HG03460 (cell line): ENCODE results near the gene PLXDC1.

Experiments used
- ATAC-seq: cut with Tn5 transposase; IDR thresholded peaks from one replicate; pipeline ENCODE4 v1.9.1; 2021; ENCODE audit not compliant: unreplicated experiment

The PLXDC1 gene

DNA sequence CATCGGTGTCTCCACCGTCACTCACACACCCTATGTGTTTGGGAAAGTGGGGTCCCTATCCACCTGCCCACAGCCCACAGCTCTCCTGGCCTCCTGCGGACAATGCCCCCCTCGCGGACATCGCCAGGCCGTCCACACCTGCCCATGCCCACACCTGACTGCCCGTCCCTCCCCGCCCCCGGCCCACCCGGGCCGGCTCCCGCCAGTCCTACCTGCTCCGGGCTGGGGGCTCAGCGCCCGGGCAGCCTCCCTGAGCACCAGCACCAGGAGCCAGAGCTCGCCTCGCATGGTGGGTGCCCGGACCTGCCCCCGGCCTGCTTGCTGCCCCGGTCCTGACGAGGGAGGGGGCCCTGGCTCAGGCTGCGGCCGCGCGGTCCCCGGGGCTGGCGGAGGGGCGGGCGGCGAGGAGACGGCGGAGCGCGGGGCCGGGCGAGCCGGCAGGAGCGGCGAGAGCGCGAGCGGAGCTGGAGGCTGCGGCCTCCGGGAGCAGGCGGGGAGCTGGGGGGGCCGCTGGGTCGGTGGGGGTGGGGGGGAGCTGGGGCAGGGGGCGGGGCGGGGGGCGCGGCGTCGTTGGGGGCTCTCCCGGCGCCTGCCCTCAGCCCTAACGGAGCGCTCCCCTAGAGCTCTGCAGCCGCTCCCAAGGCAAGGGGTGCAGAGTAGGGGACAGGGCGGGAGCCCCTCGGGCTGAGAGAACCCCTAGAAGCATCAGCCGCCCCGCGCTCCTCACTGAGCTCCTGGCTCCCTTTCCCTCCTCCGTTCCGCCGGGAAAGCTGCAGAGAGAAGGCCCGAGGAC, at the start of gene PLXDC1:
TSS of gene PLXDC1 (minus strand) at position 488 of the 793 bp plus-strand sequence. CDS start at position 288, 200 bp downstream.
- ATAC-seq = no peak

DNA sequence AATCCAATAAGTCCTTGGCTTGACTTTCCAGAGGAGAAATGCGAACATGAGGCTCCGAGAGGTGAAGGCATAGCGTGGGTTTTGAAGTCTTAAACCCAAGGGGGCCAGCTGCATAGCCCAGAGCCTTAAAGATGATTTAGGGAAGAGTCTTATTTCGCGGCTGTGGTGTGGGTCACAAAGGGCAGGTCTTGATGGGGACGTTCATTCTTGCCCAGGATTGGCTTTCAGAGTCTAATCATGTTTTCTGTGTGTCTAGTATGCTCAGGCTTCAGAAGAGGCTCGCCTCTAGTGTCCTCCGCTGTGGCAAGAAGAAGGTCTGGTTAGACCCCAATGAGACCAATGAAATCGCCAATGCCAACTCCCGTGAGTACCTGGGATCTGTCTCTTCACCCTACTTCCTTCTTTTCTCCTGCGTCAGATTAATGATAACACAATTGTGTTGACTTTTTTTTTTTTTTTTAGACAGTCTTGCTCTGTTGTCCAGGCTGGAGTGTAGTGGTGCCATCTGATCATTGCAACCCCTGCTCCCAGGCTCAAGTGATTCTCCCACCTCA, 49.6 kb upstream of the PLXDC1 start:
- ATAC-seq = no peak

DNA sequence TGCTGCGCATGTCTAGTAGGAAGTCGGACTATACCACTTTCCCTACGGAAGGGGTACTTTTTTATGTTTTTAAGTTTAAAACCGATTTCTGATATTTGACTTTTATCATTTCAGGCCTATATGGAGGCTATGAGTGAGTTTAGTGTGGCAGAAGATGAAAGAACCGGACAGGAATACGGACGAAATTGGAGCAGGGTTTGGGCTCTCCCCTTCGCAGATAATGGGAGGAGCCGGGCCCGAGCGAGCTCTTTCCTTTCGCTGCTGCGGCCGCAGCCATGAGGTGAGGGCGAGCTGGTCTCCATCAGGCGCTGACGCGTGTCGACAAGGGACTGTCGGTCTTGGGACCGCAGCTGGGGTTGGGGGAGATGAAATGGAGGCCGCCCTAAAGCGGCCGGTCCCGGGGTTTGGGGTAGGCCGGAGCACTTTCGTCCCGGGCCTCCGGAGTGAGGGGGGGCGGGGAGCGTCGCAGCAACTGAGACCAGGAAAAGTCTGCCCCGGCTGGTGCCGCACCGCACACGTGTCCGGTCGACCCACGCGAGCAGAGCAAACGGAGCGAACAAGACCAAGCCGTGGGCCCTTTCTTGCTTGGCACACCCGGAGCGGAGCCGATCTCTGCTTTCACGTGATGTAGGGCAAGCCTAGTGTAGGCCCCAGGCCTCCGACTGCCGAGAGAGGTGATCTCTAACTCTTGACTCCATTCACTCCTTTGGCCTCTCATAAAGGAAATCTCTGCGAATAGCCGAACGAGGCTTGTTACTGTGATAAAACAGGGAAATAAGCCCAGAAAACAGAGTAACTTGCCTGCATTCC, 48.8 kb upstream of the PLXDC1 start, which contains the start of gene RPL19:
TSS of gene RPL19 (plus strand) at position 214 of the 810 bp plus-strand sequence. CDS start at position 276, 62 bp downstream.
- ATAC-seq = peak; percentile 56

DNA sequence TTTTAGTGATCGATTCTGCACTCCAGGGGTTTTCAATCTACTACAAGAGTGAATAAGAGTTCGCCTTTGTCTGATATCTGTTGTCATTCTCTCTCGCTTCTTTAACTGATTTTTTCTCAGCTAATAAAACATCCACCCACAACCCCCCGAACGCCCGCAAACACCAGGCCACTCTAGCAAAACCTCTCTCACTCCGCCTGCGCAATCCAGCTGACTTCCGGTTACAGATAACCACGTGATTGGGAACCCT, 48.3 kb upstream of the PLXDC1 start:
- peak; percentile 46 for ATAC-seq

DNA sequence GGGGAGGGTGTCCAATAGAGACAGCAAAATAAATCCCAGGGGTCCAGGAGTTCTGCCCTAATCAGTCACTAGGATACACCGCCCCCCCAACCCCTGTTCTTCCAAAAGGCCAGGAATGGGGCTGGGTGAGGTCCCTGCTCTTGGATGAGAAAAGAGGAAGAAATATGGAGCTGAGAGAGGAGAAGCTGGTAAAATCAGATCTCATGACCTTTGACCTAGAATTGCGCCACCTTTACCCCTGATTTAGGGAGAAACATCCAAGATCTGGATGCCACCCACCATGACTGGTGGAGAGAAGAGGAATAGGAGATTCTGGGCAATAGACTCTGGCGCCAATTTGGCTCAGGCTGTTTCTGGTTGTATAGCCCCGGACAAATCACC, 46.7 kb upstream of the PLXDC1 start:
- ATAC-seq = no peak

DNA sequence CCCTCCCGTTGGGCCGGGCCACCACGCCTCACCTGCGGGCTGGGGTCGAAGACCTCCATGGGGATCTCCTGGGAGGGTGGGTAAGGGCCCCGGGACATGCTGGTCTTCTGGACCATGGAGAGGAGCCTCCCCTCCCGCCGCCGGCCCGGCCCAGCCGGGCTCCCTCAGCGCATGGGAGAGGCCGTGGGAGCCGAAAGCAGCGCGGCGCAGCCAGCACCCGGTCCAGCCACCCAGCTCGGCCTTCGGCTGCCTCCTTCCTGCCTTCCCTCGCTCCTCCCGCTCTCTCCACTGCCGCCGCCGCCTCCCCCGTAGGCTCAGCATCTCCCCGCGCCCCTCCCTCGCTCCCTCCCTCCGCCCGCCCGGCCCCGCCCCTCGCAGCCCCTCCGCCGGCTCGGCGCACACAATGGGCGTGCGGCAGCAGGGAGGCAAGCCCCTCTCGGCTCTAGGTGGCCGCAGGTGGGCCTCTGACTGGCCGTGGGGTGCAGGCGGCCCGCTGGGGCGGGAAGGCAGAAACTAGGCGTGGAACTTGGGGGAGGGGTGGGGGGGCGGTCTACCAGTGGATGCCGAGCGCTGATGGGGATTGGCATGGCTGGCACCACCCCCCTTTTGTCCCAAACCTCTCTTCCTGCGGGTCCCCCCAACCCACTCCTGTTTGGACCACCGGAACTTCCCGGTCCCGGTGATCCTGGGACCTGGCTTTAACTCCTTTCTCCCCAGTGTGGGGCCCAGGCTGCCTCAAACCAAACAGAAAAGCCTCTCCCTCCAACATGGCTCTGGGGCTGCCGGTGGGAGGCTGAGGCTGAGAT, 46.1 kb upstream of the PLXDC1 start, which contains the start of gene CACNB1:
TSS of gene CACNB1 (minus strand) at position 290 of the 806 bp plus-strand sequence. CDS start at position 116, 174 bp downstream.
- ATAC-seq = no peak

DNA sequence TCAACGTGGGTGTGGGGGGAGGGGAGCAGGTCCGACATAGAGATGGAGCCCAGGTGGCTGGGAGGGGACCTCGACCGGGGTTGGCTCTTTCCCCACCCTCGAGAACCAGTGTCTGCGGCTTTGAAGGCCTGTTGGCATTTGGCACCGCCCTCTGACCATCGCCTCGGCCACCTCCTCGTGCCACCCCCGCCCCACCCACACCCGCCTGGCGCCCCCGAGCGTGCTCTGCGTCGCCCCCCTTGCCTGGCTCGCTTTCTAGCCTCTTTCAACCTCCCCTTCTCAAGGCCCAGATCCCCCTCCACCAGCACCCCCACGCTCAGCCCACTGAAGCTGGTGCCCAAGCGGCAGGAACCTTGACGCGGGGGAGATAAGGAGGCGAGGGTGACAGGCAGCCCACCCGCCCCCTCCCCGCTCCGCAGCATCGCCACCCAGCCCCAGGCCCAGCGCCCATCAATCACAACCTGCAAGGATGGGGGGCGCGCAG, 45.4 kb upstream of the PLXDC1 start:
- ATAC-seq = no peak

DNA sequence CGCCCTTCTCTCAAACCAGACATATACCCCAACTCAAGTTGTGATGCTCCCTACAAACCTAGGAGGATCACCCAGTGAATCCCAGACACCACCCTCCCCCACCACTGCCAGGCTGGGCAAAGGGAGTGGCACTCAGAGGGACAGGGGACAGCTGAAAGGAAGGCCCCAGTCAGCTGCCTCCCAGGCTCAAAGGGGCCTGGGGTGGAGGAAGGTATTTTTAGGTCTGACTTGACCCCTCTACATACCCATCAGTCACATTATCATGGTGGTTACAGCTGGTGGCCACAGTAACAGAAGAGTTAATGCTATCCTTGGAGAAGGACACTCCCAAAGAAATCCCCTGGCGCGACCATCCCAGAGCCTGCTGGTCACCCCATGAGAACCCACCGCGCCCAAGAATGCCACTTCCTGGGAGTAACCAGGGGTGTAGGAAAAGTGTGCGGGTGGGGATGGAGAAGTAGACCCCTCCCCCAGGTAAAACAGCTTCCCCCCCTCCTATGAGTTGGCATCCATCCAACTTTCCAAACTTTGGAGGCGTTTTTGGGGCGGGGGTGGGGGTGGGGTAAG, 44.9 kb upstream of the PLXDC1 start:
- no peak for ATAC-seq

DNA sequence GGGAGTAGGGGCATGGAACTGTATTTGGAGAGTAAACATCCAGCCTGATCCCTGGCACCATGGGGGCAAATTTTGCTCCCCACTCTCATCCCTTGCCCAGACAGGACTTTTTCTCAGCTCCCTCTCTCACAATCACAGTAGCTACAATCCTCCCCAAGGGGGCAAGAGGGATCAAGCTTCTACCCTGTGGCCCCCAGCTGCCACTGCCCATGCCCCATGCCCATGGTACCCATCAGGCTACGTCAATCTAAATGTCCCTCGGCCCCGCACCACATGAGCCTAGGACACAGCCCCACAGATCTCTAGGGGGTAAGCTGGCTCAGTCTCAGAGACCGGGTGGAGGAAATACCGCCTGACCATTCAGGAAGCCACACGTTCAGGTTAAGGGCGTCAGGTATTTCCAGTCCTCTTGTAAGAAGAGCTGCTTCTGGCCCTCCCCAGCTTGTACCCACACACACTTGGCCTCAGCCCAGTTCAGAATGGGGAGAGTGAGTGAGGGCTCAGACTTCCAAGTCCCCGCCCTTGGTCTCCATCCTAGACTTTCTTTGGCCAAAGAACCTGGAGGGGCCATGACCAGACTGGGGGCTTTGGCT, 44.2 kb upstream of the PLXDC1 start:
- no peak for ATAC-seq

DNA sequence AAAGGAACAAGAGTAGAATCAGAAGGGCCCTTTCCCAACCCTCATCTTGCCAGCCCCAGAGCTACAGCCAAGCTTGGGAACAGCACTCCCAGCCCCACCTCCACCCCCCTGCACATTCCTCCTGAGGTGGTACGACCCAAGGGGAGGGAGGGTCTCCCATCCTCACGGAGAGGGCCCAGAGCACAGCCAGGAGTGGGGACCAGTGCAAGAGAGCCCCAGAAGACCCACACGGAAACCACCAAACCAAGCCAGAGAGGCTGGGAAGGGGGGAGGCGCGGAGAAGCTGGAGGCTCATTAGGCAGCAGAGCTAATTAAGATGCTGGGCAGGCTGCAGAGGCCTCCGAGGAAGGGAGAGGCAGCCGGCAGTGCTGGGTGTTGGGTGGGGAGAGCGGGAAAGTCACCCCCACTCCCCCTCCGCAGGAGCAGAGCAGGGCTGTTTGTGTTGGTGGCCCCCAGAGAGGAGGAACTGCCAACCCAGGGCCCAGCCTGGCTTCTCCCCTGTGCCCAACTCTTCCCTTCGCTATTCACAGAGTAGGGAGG, 43.6 kb upstream of the PLXDC1 start:
- ATAC-seq = no peak

DNA sequence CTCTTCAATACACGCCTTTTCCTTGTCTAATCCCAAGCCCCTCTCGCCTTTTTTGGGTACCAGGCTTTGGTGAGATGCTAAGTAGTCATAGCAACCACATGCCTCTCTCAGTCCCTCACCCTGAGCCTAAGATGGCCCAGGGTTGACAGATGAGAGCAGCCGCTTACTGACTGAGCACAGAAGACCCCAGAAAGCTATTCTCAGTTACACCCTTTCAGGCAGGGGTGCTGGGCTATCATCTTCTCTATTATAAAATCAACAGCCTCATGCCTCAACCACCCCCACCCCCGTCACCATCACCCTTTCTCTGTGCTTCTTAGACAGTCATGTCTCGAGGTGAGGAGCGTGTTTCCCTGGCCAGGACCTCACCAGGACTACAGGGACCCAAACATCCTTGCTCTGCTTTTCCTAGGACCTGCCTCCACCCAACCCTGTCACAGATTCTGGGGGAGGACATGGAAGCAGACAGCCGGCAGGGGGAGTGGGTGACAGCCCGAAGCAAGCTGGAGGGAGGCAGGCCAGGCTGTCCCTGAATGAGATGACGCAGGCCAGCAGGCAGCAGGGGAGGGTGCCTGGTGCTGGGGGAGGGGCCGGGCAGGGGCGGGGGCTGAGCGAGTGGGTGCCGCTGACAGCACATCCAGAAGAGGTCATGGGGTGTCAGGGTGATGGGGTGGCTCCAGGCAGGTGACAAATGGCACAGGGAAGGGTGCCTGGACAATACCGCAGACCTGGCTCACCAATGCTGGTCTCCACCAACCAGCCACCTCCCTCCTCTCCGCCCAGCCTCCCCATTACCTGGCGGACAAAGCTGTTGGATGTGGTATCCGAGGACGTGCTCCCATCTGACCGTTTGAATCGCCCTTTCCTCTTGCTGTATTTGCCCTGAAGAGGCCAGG, 42.9 kb upstream of the PLXDC1 start:
- ATAC-seq = no peak

DNA sequence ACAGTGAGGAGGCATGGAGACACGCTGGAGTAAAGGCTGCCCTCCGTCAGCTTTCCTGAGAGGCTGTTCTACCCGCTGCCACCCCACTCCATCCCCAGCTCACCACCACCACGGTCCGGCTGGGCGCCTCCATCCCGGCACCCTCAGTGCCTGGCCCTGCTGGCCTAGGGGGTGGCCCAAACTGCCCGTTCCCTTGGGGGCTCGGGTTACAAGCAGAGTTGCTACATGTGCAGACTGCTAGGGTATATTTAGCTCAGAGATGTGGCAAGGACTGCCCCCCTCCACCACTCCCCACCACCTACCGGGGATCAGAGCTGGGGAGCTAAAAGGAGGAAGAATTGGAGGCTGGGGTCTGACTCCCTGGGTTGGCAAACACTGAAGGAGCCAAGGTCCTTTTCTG, 41.9 kb upstream of the PLXDC1 start:
- ATAC-seq = no peak

DNA sequence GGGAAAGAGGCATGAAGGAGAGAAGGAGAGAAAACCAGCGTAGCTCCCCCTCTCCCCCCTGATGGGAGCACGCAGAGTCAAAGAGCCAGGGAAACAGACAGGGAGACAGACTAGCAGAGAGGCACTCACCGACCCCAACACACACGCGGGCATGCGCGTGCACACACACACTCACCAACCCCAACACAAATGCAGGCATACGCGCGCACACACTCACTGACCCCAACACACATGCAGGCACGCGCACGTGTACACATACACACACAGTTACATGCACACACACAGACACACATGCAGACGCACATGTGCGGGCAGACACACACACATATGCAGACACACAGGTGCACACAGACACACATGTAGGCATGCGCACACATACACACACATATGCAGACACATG, 41.5 kb upstream of the PLXDC1 start:
- ATAC-seq = no peak

DNA sequence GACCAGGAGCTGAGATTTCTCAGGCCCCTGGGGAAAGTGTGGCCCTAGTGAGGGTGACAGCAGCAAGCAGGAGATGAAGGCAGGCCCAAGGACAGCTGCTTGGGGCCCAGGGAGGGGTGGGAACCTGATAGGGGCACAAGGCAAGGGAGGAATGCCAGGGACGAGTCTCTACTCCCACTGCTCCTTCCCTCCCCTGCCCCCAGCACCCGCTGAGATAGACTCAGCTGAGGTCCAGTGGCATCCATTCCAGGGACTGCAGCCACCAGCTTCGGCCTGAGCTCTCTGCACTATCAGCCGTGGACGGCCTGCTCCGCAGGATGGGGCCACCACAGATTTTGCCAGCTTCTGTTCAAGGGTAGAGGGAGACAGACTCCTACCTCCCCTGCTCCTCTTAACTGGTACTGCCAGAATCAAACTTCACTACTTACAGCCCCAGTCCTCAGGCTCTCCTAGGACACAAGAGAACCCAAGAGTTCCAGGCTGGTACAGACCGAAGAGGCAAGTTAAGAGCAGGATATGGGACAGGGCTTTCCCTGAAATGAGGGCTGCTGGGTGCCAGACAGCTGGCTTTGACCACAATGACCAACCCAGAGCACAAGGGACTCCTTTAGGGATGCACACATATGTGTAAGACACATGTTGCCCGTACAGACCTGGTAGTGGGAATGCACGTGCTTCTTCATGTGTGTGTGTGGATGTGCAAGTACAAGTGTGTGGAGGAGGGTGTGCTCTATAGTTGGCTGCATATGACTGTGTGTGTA, 40.5 kb upstream of the PLXDC1 start:
- ATAC-seq = no peak

DNA sequence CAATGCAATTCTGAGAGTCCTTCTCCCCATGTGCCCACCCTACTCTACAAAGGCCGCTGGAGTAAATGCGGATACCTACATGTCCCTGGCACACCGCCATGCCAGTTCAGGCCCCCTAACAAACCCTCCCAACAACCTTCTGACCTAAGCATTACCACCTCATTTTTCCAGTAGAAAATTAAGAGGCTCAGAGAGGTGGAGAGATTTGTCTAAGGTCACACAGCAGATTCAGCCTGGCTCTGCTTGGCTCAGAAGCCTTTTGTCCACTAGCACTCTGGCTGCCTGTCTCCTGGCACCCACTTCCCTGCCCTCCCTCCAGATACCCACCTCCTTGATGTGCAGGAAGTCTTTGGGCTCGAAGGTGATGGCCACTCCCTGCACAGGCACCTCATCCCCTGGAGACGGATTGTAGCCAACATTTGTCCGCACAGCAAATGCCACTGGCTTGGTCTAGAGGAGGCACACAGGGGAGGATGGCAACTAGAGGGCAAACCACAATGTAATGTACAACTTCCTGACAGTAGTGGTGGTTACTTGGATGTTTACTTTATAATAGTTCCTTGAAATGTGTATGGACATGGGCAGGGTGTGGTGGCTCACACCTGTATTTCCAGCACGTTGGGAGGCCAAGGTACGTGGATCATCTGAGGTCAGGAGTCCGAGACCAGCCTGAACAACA, 35.9 kb upstream of the PLXDC1 start:
- no peak for ATAC-seq

DNA sequence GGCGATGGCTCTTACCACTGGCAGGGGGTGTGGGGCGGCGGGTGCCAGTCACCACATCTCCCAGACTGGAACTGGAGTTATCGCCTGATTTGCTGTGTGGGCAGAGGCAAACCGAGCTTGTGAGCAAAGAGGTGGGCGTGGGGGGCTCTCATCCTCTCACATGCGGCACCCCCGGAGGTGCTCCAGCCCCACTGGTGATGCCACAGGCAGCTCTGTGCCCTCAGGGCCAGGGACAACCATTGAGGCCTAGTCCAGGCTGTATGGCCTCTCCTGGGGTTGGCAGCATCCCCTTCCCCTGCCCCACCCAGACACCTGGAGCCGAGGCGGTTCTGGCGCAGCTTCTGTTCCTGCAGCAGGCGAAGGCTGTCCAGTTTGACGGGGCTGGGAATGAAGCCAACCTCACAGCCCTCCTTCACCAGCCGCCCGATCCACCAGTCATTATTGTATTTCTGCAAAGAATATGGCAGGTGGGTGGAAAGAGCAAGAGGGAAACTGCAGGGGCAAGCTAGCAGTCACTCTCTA, 35.1 kb upstream of the PLXDC1 start:
- no peak for ATAC-seq

DNA sequence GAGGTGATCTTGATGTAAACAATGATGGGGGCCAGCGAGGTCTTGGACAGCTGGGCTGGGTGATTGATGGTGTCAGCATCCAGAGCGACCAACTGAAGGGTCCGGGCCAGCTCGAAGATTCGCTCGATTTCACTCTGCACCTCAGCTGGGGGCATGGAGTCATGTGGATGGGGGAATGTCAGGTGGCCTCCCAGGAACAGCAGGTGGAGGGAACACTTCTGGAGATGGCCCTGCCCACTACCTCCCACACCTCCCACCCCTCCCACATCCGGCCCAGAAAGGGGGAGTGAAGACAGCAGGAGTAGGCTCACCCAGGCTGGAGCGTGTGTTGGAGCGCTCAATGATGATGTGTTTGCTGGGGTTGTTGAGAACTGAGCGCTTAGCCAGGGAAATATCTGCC, 32.3 kb upstream of the PLXDC1 start:
- ATAC-seq = no peak
